ENCODE results near the gene STIM1. TPM values are rescaled to one million over a fixed set of nuclear protein-coding genes. Genes with fewer than 3 reads are reported as not detected.

Gene STIM1
- total RNA-seq, 1 experiment from 2014 or later, result 55.1 TPM

GRCh38 chr11:3834664-3835461, 20.6 kb upstream of the STIM1 start:
- Mint-ChIP-seq H3K27ac (ENCODE audit: unreplicated experiment) (peak overlapping the region; percentile 14), H3K4me1 (ENCODE audit: low read depth, unreplicated experiment) (peaks cover 30% of the 10 kb centered on the region), H3K27me3 (ENCODE audit: insufficient read depth, unreplicated experiment) (no peaks in the 10 kb centered on the region), H3K9me3 (ENCODE audit: unreplicated experiment) (no peaks in the 10 kb centered on the region), H3K36me3 (ENCODE audit: insufficient read depth, unreplicated experiment) (peaks cover 26% of the 10 kb centered on the region), H3K4me3 (ENCODE audit: unreplicated experiment) (no peak overlapping the region)
- intact Hi-C loops (cut with micrococcal nuclease; ENCODE audit: unreplicated experiment), result no loop called here
- TF ChIP-seq CTCF (IDR thresholded peaks at IDR 0.05; ENCODE audit: insufficient read depth in 1 of 2, low read depth in 1 of 2, low read length in 1 of 2, severe bottlenecking in 1 of 2, unreplicated experiment in 1 of 2), result no peak
- Histone ChIP-seq H3K27me3 (replicated peaks; ENCODE audit: control insufficient read depth, insufficient read depth, low read length) (no peaks in the 10 kb centered on the region), H3K9me3 (no peaks in the 10 kb centered on the region), H3K4me3 (ENCODE audit: low read depth, low read length) (no peak overlapping the region), H3K36me3 (ENCODE audit: control insufficient read depth, insufficient read depth, low read length) (no peaks in the 10 kb centered on the region), H3K4me1 (peaks cover 20% of the 10 kb centered on the region)
- no peak for DNase-seq
- no TSS peak for BruUV-seq (replicated peaks)
- ChIA-PET CTCF (interaction anchor here (1.4 kb wide), 1 partner anchor 18 kb away, joined by 3 read pairs; no protein-coding TSS in a partner anchor), POLR2A (no interaction called here)

- peaks cover 23% of the 10 kb centered on the region for H3K4me1 ChIP-seq
Measured at GRCh38 chr11:3835751-3836150, 19.7 kb upstream of the STIM1 start.

DNA sequence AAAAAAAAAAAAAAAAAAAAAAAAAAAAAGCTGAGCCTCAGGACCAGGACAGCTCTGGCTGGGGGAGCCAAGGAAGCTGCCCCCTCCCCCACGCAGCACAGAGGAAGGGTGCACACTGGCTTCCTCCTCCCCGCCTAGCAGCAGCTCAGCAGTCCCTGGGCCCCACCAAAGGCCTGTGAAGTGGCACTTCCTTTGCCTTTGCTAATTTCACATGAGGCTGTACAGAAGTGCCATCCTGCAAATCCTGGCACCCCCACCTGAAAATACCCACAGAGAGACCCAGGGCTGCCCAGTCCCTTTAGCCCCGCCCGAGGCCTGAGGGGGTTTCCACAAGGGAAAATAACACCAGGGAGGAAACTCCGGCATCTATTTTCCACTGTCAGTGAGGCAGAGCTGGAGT, 18.6 kb upstream of the STIM1 start:
- Mint-ChIP-seq H3K4me1 (ENCODE audit: low read depth, unreplicated experiment) (peaks cover 33% of the 10 kb centered on the region), H3K36me3 (ENCODE audit: insufficient read depth, unreplicated experiment) (peaks cover 25% of the 10 kb centered on the region), H3K27ac (ENCODE audit: unreplicated experiment) (no peak overlapping the region), H3K27me3 (ENCODE audit: insufficient read depth, unreplicated experiment) (no peaks in the 10 kb centered on the region), H3K4me3 (ENCODE audit: unreplicated experiment) (no peak overlapping the region), H3K9me3 (ENCODE audit: unreplicated experiment) (no peaks in the 10 kb centered on the region)
- Histone ChIP-seq H3K27me3 (replicated peaks; ENCODE audit: control insufficient read depth, insufficient read depth, low read length) (no peaks in the 10 kb centered on the region), H3K4me3 (ENCODE audit: low read depth, low read length) (no peak overlapping the region), H3K9me3 (no peaks in the 10 kb centered on the region), H3K4me1 (peaks cover 23% of the 10 kb centered on the region), H3K36me3 (ENCODE audit: control insufficient read depth, insufficient read depth, low read length) (no peaks in the 10 kb centered on the region)
- ChIA-PET POLR2A (no interaction called here), CTCF (interaction anchor here (1.1 kb wide), 1 partner anchor 29 kb away, joined by 5 read pairs; no protein-coding TSS in a partner anchor)
- no peak for DNase-seq
- BruUV-seq (replicated peaks), result no TSS peak
- TF ChIP-seq CTCF (IDR thresholded peaks at IDR 0.05; ENCODE audit: insufficient read depth in 1 of 2, low read depth in 1 of 2, low read length in 1 of 2, severe bottlenecking in 1 of 2, unreplicated experiment in 1 of 2), result no peak
- intact Hi-C loops (cut with micrococcal nuclease; ENCODE audit: unreplicated experiment), result no loop called here

More at GRCh38 chr11:3835751-3836150, 19.7 kb upstream of the STIM1 start:
- no TSS peak for BruUV-seq (replicated peaks)
- Histone ChIP-seq H3K4me3 (ENCODE audit: low read depth, low read length) (no peak overlapping the region), H3K27me3 (replicated peaks; ENCODE audit: control insufficient read depth, insufficient read depth, low read length) (no peaks in the 10 kb centered on the region), H3K9me3 (no peaks in the 10 kb centered on the region), H3K36me3 (ENCODE audit: control insufficient read depth, insufficient read depth, low read length) (no peaks in the 10 kb centered on the region)
- H3K4me1 Mint-ChIP-seq (ENCODE audit: low read depth, unreplicated experiment), result peaks cover 33% of the 10 kb centered on the region
- POLR2A ChIA-PET, result no interaction called here
- no peak for DNase-seq
- H3K27ac Mint-ChIP-seq (ENCODE audit: unreplicated experiment), result peak overlapping the region; percentile 14
- H3K27me3 Mint-ChIP-seq (ENCODE audit: insufficient read depth, unreplicated experiment), result no peaks in the 10 kb centered on the region
- no peak overlapping the region for H3K4me3 Mint-ChIP-seq (ENCODE audit: unreplicated experiment)
- TF ChIP-seq CTCF (IDR thresholded peaks at IDR 0.05; ENCODE audit: insufficient read depth in 1 of 2, low read depth in 1 of 2, low read length in 1 of 2, severe bottlenecking in 1 of 2, unreplicated experiment in 1 of 2), result no peak
- CTCF ChIA-PET, result no interaction called here
- intact Hi-C loops (cut with micrococcal nuclease; ENCODE audit: unreplicated experiment), result no loop called here
- H3K36me3 Mint-ChIP-seq (ENCODE audit: insufficient read depth, unreplicated experiment), result peaks cover 25% of the 10 kb centered on the region
- H3K9me3 Mint-ChIP-seq (ENCODE audit: unreplicated experiment), result no peaks in the 10 kb centered on the region

All from Caco-2 (cell line).